Measurements from ENCODE around the gene PRDM15.

The PRDM15 gene

DNA sequence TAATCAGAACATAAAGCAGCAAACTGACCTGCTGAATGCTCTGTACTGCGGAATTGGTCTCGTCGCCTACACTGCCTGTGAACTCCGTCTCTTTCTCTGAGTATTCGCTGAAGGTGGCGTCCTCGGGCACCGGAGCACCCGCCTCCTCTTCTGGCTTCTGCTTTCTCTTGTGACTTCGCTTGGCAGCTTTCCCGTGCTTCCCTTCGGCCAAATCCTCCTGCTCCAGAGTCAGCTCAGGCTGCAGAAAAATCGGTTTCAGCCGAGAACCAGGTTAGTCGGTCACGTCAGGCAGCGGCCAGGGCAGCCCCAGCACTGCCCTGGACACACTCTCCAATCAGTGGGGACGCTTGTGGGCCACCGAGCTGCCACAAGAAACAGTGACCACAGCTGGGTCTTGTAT lies 76.5 kb downstream of the PRDM15 start:
- Histone ChIP-seq H3K9me3 (replicated peaks in 1 of 11) (no peaks in the 10 kb centered on the region), H4K20me1 (peaks cover 0 to 2% (median 0%) of the 10 kb centered on the region in 11 experiments; a peak in 1 of 22 replicates), H3K4me2 (peak overlapping the region; percentile 66 to 91 (median 80)), H3K9ac (peak overlapping the region in 5 of 11 experiments; percentile 3 to 54 (median 28); a peak in 9 of 22 replicates), H3K27ac (peak overlapping the region in 8 of 11 experiments; percentile 17 to 60 (median 50); a peak in 8 of 22 replicates), H3K4me1 (peaks cover 28 to 42% (median 35%) of the 10 kb centered on the region in 10 experiments), H3K4me3 (no peak overlapping the region), H3K27me3 (no peaks in the 10 kb centered on the region), H3K36me3 (peaks cover 31 to 59% (median 43%) of the 10 kb centered on the region in 11 experiments)
- TF ChIP-seq Cebpa-rat (IDR thresholded peaks at IDR 0.05), result no peak

DNA sequence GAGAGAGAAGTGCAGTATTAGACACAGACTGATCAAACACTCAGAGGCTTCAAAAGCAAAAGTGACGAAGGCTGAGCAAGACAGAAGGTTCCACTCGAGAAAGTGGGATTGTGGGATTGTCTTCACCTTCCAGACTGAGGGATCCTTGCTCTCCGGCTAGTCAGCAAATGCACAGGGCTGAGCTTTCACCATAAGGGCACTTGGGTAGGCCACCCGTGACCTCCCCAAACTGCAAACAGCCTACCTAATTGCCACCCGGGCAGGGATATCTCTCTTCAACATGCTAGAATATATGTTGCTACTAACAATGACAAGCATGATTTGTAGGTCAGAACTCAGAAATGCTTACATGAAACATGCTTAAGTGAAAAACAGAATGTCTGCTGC lies 77.0 kb downstream of the PRDM15 start:
- H4K20me1 ChIP-seq, result peaks cover 0 to 2% (median 0%) of the 10 kb centered on the region in 11 experiments; a peak in 1 of 22 replicates
- H3K9ac ChIP-seq, result peak overlapping the region in 8 of 11 experiments; percentile 3 to 54 (median 28); a peak in 9 of 22 replicates
- peaks cover 28 to 42% (median 35%) of the 10 kb centered on the region in 10 experiments for H3K4me1 ChIP-seq
- TF ChIP-seq Cebpa-rat (IDR thresholded peaks at IDR 0.05), result no peak
- H3K27me3 ChIP-seq, result no peaks in the 10 kb centered on the region
- H3K4me2 ChIP-seq, result peak overlapping the region; percentile 66 to 91 (median 80)
- H3K27ac ChIP-seq, result peak overlapping the region in 8 of 11 experiments; percentile 17 to 60 (median 50); a peak in 13 of 22 replicates
- peak overlapping the region in 2 of 10 experiments; percentile 9 to 17; a peak in 2 of 20 replicates for H3K4me3 ChIP-seq
- no peaks in the 10 kb centered on the region for H3K9me3 ChIP-seq (replicated peaks in 1 of 11)
- H3K36me3 ChIP-seq, result peaks cover 31 to 59% (median 40%) of the 10 kb centered on the region in 11 experiments

DNA sequence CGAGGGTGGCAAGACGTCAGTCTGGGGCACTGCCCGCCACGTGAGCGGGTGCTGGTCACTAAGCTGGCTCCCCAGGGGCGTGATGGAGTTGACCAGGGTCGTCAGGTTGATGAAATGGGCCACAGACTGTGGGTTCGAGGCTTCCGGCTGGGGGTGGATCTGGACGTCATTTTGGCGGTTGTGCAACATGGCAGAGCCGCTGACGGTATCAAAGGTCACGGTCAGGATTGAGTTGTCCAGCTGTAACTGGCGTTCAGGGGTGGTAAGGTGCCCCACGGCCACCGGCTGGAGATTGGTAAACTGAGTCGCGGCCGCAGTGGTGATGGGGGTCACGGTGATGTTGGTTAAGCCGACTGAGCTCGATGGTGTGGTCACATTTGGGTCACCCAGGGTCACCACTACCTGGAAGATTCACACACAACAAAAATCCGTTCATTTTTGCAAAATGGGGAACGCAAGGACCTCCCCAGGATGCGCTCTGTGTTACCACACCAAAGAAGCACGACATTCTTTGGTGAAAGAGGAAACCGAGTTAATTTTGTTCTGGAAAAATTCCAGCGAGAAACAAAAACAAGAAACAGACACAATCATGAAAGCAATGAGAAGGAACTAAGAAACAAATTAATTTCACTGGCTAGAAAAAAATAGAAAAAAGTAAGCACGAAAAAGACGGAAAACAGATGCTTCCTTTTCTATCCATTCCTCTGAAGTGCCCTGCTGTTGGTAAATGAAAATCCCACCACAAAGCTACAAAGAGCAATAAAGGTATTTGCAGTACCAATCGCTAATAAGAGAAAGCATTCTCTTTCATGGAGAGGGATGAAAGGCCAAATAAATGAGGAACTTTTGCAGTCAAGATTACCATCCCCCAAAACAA lies 77.6 kb downstream of the PRDM15 start:
- Histone ChIP-seq H3K4me1 (peaks cover 28 to 42% (median 35%) of the 10 kb centered on the region in 10 experiments), H3K27ac (peak overlapping the region in 8 of 11 experiments; percentile 41 to 60 (median 51); a peak in 15 of 22 replicates), H3K4me3 (peak overlapping the region in 3 of 10 experiments; percentile 5 to 17 (median 9); a peak in 3 of 20 replicates), H3K36me3 (peaks cover 31 to 64% (median 43%) of the 10 kb centered on the region in 11 experiments), H3K4me2 (peak overlapping the region; percentile 66 to 91 (median 80)), H3K9me3 (replicated peaks in 1 of 11) (no peaks in the 10 kb centered on the region), H4K20me1 (peaks cover 0 to 2% (median 0%) of the 10 kb centered on the region in 11 experiments; a peak in 1 of 22 replicates), H3K27me3 (no peaks in the 10 kb centered on the region), H3K9ac (peak overlapping the region in 7 of 11 experiments; percentile 1 to 54 (median 27); a peak in 7 of 22 replicates)
- no peak for TF ChIP-seq Cebpa-rat (IDR thresholded peaks at IDR 0.05)

DNA sequence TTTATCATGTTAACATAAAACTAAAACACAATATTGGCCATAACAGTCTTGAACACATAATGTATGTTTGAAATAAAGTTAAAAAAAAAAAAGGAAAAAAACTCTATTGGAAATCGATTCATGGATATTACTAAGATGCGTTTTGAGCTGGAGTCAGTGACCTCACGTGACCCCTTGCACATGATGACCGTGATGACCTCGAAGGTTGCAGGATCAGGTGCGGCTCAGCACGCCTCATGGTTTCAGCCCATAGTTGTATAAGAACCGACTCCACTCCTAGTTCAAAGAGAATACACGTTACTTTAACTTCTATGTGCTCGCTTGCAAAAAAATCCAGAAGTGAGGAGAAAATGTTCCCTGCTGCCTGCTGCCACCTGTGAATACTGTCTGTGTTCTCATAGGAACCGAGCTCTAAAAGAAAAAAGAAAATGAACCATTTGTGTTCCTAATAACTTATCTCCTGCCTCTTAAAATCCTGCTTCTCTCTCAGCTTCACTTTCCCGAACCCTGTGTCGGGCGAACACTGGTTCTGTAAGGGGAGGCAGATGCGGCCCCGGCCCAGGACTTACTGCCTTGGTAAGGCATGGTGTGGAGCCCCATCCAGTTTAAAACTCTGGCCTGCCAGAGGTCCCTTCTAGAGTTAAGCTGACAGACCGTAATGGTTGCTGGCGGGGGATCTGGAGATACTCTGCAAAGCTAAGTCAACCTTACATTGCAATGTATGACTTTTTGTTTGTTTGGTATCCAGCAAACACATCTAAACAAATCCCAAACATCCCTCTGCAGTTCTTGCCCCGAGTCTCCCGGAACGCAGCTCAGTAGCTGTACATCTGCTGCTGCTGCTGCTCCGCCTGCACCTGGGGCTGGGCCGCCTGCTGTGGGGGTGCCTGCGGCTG lies 78.5 kb downstream of the PRDM15 start:
- Histone ChIP-seq H3K4me1 (peaks cover 28 to 42% (median 35%) of the 10 kb centered on the region in 10 experiments), H4K20me1 (peaks cover 0 to 2% (median 0%) of the 10 kb centered on the region in 11 experiments; a peak in 1 of 22 replicates), H3K4me2 (peak overlapping the region; percentile 66 to 91 (median 80)), H3K9me3 (replicated peaks in 1 of 11) (no peaks in the 10 kb centered on the region), H3K4me3 (0 out of 20 replicates have a peak overlapping the region, but pooled peaks of 1 of the 10 experiments have one; percentile 5), H3K27ac (peak overlapping the region in 8 of 11 experiments; percentile 24 to 60 (median 49); a peak in 14 of 22 replicates), H3K27me3 (no peaks in the 10 kb centered on the region), H3K9ac (peak overlapping the region in 4 of 11 experiments; percentile 1 to 27 (median 14); a peak in 3 of 22 replicates), H3K36me3 (peaks cover 31 to 65% (median 44%) of the 10 kb centered on the region in 11 experiments)
- TF ChIP-seq Cebpa-rat (IDR thresholded peaks at IDR 0.05), result no peak

DNA sequence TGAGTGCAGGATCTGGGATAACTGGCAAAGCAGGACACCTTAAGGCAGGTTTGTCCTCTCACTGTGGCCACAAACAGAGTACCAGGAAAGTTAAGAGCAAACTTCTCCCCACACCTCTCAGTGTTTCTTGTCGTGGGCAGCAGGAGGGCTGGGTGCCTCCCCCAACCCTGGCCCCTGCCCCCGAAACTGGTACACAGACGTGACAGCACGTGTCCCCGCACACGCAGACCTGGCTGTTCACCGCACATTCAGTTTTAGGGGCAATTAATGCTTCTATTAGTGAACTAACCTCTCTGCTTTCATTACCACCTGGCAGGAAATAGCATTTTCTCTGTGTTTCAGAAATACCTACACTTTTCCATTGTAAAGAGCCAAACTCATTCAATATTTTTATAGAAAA lies 79.4 kb downstream of the PRDM15 start:
- Histone ChIP-seq H3K27me3 (no peaks in the 10 kb centered on the region), H3K27ac (no peak overlapping the region), H3K4me1 (peaks cover 28 to 42% (median 35%) of the 10 kb centered on the region in 10 experiments), H3K36me3 (peaks cover 31 to 60% (median 44%) of the 10 kb centered on the region in 11 experiments), H3K4me3 (no peak overlapping the region), H3K9me3 (replicated peaks in 1 of 11) (peaks cover 0 to 7% (median 1%) of the 10 kb centered on the region in 11 experiments; a peak in 8 of 22 replicates), H4K20me1 (peaks cover 0 to 2% (median 0%) of the 10 kb centered on the region in 11 experiments; a peak in 1 of 22 replicates), H3K9ac (no peak overlapping the region), H3K4me2 (0 out of 22 replicates have a peak overlapping the region, but pooled peaks of 2 of the 11 experiments have one; percentile 78 to 91)
- no peak for TF ChIP-seq Cebpa-rat (IDR thresholded peaks at IDR 0.05)

DNA sequence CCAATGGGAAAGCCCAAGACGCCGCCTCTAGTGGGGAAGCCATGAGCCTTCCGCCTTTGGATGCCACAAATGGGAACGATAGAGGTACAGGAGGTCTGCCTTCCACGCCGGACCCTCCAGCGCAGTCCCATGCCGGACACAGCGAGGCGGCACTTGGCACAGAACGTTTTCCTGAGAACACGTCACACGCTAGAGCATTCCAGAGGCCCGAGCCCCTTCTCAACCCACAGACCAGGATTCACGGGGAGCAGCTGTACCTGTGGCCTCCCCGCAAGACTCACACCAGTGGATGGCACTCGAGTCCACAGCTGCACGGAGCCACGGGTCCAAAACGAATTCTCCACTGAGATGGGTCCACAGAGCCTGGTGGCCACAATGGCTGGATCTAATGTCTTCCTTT lies 80.8 kb downstream of the PRDM15 start:
- peaks cover 11 to 21% (median 16%) of the 10 kb centered on the region in 11 experiments for H3K9me3 ChIP-seq (replicated peaks in 1 of 11)

DNA sequence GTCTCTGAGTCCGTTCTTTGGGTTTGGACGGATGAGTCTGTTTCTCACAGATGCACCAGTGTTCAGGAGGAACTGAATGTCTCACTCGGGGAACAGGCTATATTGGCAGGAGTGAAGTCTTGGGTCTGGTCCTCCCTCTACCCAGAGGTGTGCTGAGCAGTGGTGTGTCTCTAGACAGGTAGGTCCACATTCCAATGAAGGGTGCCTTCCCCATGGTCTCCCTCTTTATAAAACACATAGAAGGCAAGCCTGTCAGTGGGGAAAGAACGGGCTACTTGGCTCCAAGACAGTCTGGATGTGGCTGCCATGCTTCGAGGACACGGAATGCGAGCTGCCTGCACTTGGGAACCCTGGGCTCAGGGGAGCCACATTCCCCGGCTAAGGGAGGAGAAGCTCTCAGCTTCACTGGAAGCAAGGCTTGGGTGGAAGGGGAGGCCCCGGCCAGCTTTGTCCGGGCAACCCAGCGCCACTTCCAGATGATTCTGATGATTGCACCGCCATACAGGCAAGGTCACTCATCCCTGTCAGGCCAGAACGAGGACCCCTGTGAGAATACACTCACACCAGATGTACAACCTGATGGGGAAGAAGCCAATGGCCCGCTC lies 82.6 kb downstream of the PRDM15 start:
- no peak overlapping the region for H3K27ac ChIP-seq
- H3K4me1 ChIP-seq, result peaks cover 7 to 21% (median 14%) of the 10 kb centered on the region in 10 experiments
- H3K4me3 ChIP-seq, result no peak overlapping the region
- TF ChIP-seq Cebpa-rat (IDR thresholded peaks at IDR 0.05), result no peak
- no peaks in the 10 kb centered on the region for H3K27me3 ChIP-seq
- H3K9ac ChIP-seq, result no peak overlapping the region
- no peak overlapping the region for H3K4me2 ChIP-seq
- H3K36me3 ChIP-seq, result peaks cover 31 to 50% (median 37%) of the 10 kb centered on the region in 11 experiments
- H3K9me3 ChIP-seq (replicated peaks in 1 of 11), result peaks cover 28 to 39% (median 33%) of the 10 kb centered on the region in 11 experiments
- H4K20me1 ChIP-seq, result no peaks in the 10 kb centered on the region

More for the DNA sequence above, 80.8 kb downstream of the PRDM15 start:
- Histone ChIP-seq H3K27me3 (no peaks in the 10 kb centered on the region), H3K4me3 (no peak overlapping the region), H3K4me2 (no peak overlapping the region), H3K9ac (no peak overlapping the region), H4K20me1 (0 out of 22 replicates have a peak, but pooled peaks cover 0 to 2% (median 0%) of the 10 kb centered on the region in 11 experiments), H3K4me1 (peaks cover 24 to 38% (median 32%) of the 10 kb centered on the region in 10 experiments), H3K27ac (no peak overlapping the region), H3K36me3 (peaks cover 31 to 51% (median 39%) of the 10 kb centered on the region in 11 experiments)
- TF ChIP-seq Cebpa-rat (IDR thresholded peaks at IDR 0.05), result no peak

Data from BLaER1 treated with 17β-estradiol and CSF1 and Interleukin-3, amounts not matched to agents 10 nM and 100 nM (cell line).